ENCODE measurements around the gene SBNO1. TPM values are rescaled to one million over a fixed set of nuclear protein-coding genes. Genes with fewer than 3 reads are reported as not detected.
"Not testable (repeated sequence)": the region's sequence is repeated elsewhere in the genome, so short reads cannot be mapped to it uniquely, and the experiment has no call there.

Gene SBNO1
- total RNA-seq (10 to 100 TPM; 29.5 to 33.6 TPM), total RNA-seq (128 to 211 reads per million in 2 donors)

DNA sequence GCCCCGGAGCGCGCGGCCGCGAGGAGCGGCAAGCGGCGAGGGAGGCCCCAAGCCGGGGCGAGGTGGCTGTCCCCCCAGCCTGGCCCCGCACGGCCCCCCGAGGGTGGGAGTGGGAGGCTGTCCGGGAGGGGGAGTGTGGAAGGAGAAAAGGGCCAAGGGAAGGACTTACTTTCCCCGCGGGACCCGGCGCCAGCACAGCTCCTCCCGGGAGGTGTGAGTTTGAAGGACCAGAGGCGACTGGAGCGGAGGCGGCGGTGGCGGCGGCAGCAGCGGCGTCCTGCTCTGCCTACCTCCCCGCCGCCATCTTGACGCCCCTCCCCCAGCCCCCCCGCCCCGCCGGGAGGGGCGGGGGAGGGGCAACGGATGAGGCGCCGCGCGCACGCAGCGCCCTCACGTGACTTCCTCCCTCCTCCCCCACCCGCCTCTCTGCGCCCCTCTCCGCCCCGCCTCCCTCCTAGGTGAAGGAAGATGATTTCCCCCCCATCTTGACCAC lies at the start of gene SBNO1:
Gene SBNO1, minus strand, starts transcription at position 316 of the 493 bp plus-strand sequence. CDS start 14,406 bp downstream, outside the sequence.
- H3K9me3 ChIP-seq (ENCODE audit: control insufficient read depth, low read length, poor library complexity, severe bottlenecking), result no peaks in the 10 kb centered on the region
- peak within 1 kb of the TSS; percentile 96 for H3K27ac Mint-ChIP-seq
- DNase-seq, result peak; percentile 77 to 92 (median 90)
- H3K27me3 Mint-ChIP-seq, result no peaks in the 10 kb centered on the region
- no peaks in the 10 kb centered on the region for H3K36me3 Mint-ChIP-seq (ENCODE audit: low read depth)
- peak within 1 kb of the TSS; percentile 98 for H3K4me3 Mint-ChIP-seq
- peaks cover 18% of the 10 kb centered on the region for H3K4me1 Mint-ChIP-seq
- peak; percentile 69 for ATAC-seq

DNA sequence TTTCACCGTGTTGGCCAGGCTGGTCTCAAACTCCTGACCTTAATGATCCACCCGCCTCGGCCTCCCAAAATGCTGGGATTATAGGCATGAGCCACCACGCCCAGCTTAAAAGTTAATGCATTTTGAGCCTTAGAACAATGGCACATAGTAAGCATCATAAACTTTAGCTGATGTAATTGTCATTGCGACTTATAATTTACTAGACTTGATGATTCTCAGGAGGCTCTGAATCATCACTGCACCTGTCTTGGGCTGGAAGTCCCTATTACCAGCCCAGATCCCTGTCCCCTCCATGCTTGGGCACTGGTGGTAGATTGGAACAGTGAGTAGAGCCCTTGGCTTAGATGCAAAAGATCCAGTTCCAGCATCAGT lies 45.4 kb upstream of the SBNO1 start:
- no peaks in the 10 kb centered on the region for H3K27me3 Mint-ChIP-seq
- no peak for DNase-seq
- H3K27ac Mint-ChIP-seq, result peak overlapping the region; percentile 67
- peak; percentile 18 for ATAC-seq
- no peaks in the 10 kb centered on the region for H3K9me3 ChIP-seq (ENCODE audit: control insufficient read depth, low read length, poor library complexity, severe bottlenecking)
- no peaks in the 10 kb centered on the region for H3K36me3 Mint-ChIP-seq (ENCODE audit: low read depth)
- H3K4me1 Mint-ChIP-seq, result peaks cover 5% of the 10 kb centered on the region
- no peak overlapping the region for H3K4me3 Mint-ChIP-seq

DNA sequence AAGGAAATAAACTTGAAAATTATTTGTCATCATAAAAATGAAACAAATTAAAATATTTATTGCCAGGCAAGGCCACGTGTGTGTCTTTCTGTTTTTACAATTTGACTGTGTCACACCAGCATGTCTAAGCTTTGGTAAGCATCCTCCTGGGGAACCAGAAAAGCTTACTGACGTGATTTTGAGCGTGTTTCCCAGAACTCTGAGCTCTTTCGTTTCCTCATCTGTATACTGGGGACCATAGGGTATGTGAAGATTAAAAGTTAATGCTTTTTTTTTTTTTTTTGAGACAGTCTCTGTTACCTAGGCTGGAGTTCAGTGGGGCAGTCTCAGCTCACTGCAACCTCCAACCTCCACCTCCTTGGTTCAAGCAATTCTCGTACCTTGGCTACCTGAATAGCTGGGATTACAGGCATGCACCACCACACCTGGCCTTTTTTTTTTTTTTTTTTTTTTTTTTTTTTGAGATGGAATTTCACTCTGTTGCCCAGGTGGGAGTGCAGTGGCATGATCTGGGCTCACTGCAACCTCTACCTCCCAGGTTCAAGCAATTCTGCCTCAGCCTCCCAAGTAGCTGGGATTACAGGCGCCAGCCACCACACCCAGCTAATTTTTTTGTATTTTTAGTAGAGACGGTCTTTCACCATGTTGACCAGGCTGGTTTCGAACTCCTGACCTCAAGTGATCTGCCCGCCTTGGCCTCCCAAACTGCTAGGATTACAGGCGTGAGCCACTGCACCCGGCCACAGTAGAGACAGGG lies 44.8 kb upstream of the SBNO1 start:
- peak overlapping the region; percentile 67 for H3K27ac Mint-ChIP-seq
- not testable (repeated sequence) for H3K4me1 Mint-ChIP-seq; H3K27me3 Mint-ChIP-seq; H3K4me3 Mint-ChIP-seq; H3K9me3 ChIP-seq (ENCODE audit: control insufficient read depth, low read length, poor library complexity, severe bottlenecking); ATAC-seq; H3K36me3 Mint-ChIP-seq (ENCODE audit: low read depth); DNase-seq

DNA sequence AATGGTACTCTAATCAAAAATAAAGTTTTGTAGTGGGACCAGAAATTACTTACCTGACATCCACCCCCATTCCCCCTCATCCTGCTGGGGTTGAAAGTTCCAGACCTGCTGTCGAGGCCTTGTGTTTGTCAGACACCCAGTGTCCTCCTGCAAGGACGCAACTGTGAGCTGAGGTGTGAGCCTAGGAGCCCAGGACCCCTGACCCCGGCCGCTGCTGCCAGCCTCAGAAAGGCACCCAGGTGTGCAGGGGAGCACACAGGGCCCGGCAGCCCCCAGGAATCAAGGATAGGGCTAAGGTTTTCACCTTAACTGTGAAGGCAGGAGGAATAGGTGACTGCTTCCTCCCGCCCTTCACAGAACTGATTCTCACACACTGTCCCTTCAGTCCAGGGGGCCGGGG lies 44.0 kb upstream of the SBNO1 start:
- H3K4me3 Mint-ChIP-seq; H3K36me3 Mint-ChIP-seq (ENCODE audit: low read depth); H3K27me3 Mint-ChIP-seq; H3K9me3 ChIP-seq (ENCODE audit: control insufficient read depth, low read length, poor library complexity, severe bottlenecking); ATAC-seq; DNase-seq; H3K27ac Mint-ChIP-seq; H3K4me1 Mint-ChIP-seq: not testable (repeated sequence)

DNA sequence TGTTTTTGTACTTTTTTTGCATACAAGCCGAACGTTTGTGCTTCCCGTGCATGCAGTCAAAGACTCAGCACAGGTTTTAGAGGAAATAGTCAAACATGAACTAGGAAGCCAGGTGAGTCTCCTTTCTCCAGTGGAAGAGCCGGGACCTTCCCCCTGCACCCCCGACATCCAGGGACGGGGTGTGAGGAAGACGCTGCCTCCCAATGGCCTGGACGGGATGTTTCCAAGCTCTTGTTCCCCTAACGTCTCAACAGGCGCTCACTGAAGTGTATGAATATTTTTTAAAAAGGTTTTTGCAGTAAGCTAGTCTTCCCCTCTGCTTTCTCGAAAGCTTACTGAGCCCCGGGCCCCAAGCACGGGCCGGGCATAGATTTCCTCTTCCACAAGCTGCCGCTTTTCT lies 43.3 kb upstream of the SBNO1 start:
- not testable (repeated sequence) for ATAC-seq

DNA sequence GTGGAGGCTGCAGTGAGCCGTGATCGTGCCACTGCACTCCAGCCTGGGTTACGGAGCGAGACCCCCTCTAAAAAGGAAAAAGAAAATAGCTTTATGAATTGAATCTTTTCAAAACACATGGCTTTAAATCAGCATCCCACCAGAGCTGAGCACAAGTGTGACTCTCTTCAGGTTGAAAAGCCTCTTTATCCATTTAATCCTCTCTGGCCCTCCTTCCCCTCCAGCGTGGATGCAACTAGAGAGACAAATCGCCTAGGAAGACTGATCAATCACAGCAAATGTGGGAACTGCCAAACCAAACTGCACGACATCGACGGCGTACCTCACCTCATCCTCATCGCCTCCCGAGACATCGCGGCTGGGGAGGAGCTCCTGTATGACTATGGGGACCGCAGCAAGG lies 42.6 kb upstream of the SBNO1 start:
- not testable (repeated sequence) for ATAC-seq; H3K4me1 Mint-ChIP-seq; H3K27ac Mint-ChIP-seq; H3K9me3 ChIP-seq (ENCODE audit: control insufficient read depth, low read length, poor library complexity, severe bottlenecking); H3K4me3 Mint-ChIP-seq; H3K27me3 Mint-ChIP-seq; DNase-seq; H3K36me3 Mint-ChIP-seq (ENCODE audit: low read depth)

More for the DNA sequence above, 43.3 kb upstream of the SBNO1 start:
- H3K27me3 Mint-ChIP-seq; H3K27ac Mint-ChIP-seq; DNase-seq; H3K4me1 Mint-ChIP-seq; H3K36me3 Mint-ChIP-seq (ENCODE audit: low read depth); H3K4me3 Mint-ChIP-seq; H3K9me3 ChIP-seq (ENCODE audit: control insufficient read depth, low read length, poor library complexity, severe bottlenecking): not testable (repeated sequence)

DNA sequence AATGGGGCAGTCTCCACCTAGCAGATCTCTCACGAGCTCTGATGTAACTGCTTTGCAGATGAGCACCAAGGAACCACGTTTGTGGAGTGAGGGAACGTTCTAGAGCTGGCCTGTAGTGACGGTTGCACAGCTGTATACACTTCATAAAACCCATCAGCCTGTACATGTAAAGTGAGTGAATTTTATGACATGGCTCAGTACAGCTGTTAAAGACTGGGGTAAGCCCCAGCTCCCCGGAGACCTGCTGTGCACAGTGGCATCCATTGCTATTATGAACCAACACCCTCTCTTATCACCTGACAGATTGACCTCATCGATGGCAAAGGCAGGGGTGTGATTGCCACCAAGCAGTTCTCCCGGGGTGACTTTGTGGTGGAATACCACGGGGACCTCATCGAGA lies 39.9 kb upstream of the SBNO1 start:
- ATAC-seq, result no peak
- Mint-ChIP-seq H3K4me3 (no peak overlapping the region), H3K4me1 (peaks cover 7% of the 10 kb centered on the region), H3K27ac (no peak overlapping the region), H3K36me3 (ENCODE audit: low read depth) (no peaks in the 10 kb centered on the region), H3K27me3 (no peaks in the 10 kb centered on the region)
- H3K9me3 ChIP-seq (ENCODE audit: control insufficient read depth, low read length, poor library complexity, severe bottlenecking), result no peaks in the 10 kb centered on the region
- no peak for DNase-seq

DNA sequence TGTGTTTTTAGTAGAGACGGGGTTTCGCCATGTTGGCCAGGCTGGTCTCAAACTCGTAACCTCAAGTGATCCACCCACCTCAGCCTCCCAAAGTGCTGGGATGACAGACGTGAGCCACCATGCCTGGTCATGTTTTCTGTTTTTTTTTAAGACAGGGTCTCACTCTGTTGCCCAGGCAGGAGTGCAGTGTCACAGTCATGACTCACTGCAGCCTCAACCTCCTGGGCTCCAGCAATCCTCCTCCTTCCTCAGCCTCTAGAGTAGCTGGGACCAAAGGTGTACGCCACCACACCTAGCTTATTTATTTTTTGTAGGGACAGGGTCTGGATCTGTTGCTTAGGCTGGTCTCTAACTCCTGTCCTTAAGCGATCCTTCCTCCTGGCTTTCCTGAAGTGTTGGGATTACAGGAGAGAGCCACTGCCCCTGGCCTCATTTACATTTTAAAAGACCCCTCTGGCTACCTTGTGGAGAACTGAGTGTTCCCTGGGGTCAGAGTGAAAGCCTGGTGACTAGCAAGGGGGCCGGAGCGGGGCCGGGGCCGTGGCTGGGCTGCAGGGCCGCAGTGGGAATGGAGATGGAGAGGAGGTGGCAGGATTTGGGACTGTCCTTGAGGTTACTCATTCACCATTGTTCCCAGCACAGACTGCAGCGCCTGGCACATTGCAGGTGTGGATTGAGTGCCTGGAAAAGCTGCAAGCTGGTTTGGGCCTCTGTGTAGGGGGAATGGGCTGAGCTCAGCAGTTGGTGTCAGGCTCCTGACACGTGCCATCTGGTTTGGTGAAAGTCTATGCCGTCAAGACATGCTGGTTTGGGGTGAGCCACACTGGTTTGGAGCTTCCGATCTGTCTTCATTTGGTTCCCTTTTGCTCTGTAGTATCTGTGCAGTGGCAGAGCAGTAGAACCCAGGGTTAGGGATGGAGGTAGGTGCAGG lies 37.4 kb upstream of the SBNO1 start:
- no peak for ATAC-seq
- Mint-ChIP-seq H3K27me3 (no peaks in the 10 kb centered on the region), H3K36me3 (ENCODE audit: low read depth) (no peaks in the 10 kb centered on the region)

DNA sequence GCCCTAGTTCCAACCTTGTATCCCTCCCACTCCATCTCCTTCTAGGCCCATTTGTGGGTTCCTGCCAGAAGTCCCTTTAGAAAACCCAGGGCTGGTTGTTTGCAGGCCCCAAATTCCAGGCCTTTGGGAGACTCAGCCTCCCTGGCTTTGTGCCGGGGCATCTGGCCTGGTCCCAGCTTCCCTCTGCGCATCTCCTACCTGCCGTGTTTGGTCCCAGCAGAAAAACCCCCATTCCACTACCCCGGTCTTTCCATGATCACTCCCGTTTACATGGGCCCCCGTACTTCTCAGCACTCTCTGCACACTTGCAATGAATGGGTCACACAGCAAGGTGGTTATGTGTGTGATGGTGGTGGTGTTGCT lies 34.6 kb upstream of the SBNO1 start:
- DNase-seq (no peak), ATAC-seq (no peak)
- no peaks in the 10 kb centered on the region for H3K9me3 ChIP-seq (ENCODE audit: control insufficient read depth, low read length, poor library complexity, severe bottlenecking)
- H3K4me1 Mint-ChIP-seq, result peaks cover 23% of the 10 kb centered on the region
- H3K36me3 Mint-ChIP-seq (ENCODE audit: low read depth), result no peaks in the 10 kb centered on the region
- no peak overlapping the region for H3K27ac Mint-ChIP-seq
- H3K4me3 Mint-ChIP-seq, result no peak overlapping the region
- no peaks in the 10 kb centered on the region for H3K27me3 Mint-ChIP-seq

More for the DNA sequence above, 37.4 kb upstream of the SBNO1 start:
- no peak for DNase-seq
- H3K27ac Mint-ChIP-seq, result peak overlapping the region; percentile 59
- peaks cover 14% of the 10 kb centered on the region for H3K4me1 Mint-ChIP-seq
- no peaks in the 10 kb centered on the region for H3K9me3 ChIP-seq (ENCODE audit: control insufficient read depth, low read length, poor library complexity, severe bottlenecking)
- peak overlapping the region; percentile 41 for H3K4me3 Mint-ChIP-seq

DNA sequence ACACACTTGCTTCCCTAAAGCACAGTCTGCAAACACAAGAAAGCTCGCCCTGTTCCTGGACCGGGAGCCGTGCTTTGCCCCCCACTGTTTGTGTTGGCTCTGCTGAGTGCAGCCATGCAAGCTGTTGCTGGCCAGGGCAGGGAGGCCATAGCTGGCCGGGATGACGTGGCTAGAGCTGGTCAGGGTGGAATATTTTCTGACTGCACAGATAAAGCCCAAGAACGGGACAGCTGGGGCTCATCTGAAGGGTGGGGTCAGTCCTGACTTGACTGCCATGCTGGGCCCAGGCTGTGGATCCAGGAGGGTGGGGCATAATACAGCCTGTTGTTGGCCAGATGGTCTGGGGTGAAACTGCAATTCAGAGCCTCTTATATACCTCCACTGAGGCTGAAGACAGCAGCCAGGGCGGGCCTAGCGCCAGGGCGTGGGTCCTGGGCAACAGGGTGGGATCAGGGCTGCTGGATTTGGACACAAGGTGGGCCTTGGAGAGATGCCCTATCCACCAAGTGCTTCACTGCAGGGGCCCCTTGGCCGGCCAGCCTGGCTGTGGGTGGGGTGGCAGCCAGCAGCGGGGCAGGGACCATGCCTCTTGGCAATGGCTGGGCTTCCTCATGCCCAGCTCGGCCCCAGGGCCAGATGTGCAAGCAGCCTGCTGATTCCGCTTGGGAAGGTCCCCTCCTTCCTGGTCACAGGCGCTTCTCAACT lies 34.1 kb upstream of the SBNO1 start:
- no peaks in the 10 kb centered on the region for H3K9me3 ChIP-seq (ENCODE audit: control insufficient read depth, low read length, poor library complexity, severe bottlenecking)
- Mint-ChIP-seq H3K4me3 (no peak overlapping the region), H3K36me3 (ENCODE audit: low read depth) (no peaks in the 10 kb centered on the region), H3K4me1 (peaks cover 23% of the 10 kb centered on the region), H3K27ac (no peak overlapping the region), H3K27me3 (no peaks in the 10 kb centered on the region)
- DNase-seq, result no peak
- no peak for ATAC-seq

DNA sequence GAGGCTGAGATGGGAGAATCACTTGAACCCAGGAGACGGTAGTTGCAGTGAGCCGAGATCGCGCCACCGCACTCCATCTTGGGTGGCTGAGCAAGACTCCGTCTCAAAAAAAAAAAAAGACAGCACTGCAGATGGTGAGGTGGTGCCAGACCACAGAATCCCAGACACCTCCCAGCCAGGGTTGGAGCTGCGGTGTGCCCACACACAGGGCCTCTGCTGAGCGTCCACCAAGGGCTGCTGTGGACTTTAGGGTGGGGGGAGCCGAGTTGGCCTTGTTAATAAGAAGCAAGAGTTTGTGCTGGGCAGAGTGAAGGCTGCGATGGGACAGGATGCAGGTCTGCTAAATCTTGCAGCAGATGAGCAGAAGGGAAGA lies 33.5 kb upstream of the SBNO1 start:
- Mint-ChIP-seq H3K4me3 (no peak overlapping the region), H3K27me3 (no peaks in the 10 kb centered on the region), H3K27ac (no peak overlapping the region), H3K4me1 (peaks cover 20% of the 10 kb centered on the region), H3K36me3 (ENCODE audit: low read depth) (no peaks in the 10 kb centered on the region)
- ATAC-seq (no peak), DNase-seq (no peak)
- H3K9me3 ChIP-seq (ENCODE audit: control insufficient read depth, low read length, poor library complexity, severe bottlenecking), result no peaks in the 10 kb centered on the region

DNA sequence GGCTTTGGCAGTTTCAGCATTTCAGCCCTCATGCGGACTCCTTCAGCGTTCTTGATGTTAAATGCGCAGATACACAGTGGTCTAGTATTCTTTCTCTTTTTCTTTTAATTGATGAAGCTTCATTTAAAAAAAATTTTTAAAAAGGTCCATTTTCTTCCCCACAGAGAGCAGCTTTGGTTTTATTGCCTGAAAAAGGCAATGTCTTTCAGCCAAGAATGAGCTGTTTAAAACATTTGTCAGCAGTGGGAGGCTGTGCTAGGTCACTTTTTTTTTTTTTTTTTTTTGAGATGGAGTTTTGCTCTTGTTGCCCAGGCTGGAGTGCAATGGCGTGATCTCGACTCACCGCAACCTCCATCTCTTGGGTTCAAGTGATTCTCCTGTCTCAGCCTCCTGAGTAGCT lies 32.8 kb upstream of the SBNO1 start:
- ATAC-seq (no peak), DNase-seq (no peak)
- Mint-ChIP-seq H3K4me3 (no peak overlapping the region), H3K27me3 (no peaks in the 10 kb centered on the region), H3K36me3 (ENCODE audit: low read depth) (no peaks in the 10 kb centered on the region), H3K27ac (no peak overlapping the region), H3K4me1 (peaks cover 19% of the 10 kb centered on the region)
- H3K9me3 ChIP-seq (ENCODE audit: control insufficient read depth, low read length, poor library complexity, severe bottlenecking), result no peaks in the 10 kb centered on the region

DNA sequence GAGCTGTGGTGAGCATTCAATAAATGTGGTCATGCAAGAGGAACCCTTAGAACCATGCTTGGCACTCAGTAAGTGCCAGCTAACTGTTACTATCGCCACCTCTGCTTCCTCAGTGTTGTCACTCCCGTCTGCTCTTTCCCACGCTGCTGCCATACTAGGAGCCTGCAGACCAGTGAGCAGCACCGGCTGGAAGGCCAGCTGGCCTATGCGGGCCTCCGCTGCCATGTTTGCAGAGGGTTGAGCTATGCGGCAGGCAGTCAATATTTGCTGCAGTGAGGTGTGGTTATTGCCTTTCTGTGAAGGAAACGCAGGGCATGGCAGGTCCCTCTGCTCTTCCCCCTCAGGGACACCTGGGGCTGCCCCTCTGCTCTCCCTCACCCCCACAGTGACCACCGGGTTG lies 32.3 kb upstream of the SBNO1 start:
- DNase-seq (no peak), ATAC-seq (no peak)
- Mint-ChIP-seq H3K36me3 (ENCODE audit: low read depth) (no peaks in the 10 kb centered on the region), H3K4me1 (peaks cover 20% of the 10 kb centered on the region), H3K27ac (peak overlapping the region; percentile 1), H3K27me3 (no peaks in the 10 kb centered on the region), H3K4me3 (no peak overlapping the region)
- H3K9me3 ChIP-seq (ENCODE audit: control insufficient read depth, low read length, poor library complexity, severe bottlenecking), result no peaks in the 10 kb centered on the region
